Measurements from ENCODE around the gene CYP4F8. TPM values are rescaled to one million over a fixed set of nuclear protein-coding genes. Genes with fewer than 3 reads are reported as not detected.

CYP4F8 gene
- total RNA-seq, 4 donors from 2014 or later: not detected

DNA sequence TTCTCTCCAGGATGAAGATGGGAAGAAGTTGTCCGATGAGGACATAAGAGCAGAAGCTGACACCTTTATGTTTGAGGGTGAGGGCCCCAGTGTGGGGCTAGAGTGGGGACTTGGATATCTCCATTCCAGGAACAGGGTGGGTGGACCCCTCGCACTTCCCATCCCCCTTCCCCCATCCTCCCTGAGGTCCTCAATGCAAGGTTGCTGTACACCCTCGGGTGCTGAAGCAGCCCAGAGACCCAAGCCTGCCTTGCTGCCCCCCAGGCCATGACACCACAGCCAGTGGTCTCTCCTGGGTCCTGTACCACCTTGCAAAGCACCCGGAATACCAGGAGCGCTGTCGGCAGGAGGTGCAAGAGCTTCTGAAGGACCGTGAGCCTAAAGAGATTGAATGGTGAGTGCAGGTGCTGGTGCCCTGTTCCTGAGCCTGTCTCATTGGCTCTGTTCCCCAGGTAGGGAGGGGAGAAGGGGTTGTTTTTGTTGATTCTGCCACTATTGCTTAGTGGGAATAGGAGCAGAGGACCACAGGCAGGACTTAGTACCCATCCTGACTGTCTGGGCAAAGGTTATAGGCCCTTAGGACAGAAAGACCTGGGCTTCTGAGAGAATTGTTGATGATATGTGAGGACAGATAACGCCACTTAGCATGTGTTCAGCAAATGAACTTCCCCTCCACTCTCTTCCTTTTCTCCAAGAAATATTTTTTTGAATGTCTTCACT, 37.7 kb downstream of the CYP4F8 start:
- H3K4me3 ChIP-seq: no peak overlapping the region
- H3K27ac ChIP-seq: no peak overlapping the region
- H3K36me3 ChIP-seq: no peaks in the 10 kb centered on the region
- no peaks in the 10 kb centered on the region for H3K27me3 ChIP-seq
- TF ChIP-seq, protein P1, sequence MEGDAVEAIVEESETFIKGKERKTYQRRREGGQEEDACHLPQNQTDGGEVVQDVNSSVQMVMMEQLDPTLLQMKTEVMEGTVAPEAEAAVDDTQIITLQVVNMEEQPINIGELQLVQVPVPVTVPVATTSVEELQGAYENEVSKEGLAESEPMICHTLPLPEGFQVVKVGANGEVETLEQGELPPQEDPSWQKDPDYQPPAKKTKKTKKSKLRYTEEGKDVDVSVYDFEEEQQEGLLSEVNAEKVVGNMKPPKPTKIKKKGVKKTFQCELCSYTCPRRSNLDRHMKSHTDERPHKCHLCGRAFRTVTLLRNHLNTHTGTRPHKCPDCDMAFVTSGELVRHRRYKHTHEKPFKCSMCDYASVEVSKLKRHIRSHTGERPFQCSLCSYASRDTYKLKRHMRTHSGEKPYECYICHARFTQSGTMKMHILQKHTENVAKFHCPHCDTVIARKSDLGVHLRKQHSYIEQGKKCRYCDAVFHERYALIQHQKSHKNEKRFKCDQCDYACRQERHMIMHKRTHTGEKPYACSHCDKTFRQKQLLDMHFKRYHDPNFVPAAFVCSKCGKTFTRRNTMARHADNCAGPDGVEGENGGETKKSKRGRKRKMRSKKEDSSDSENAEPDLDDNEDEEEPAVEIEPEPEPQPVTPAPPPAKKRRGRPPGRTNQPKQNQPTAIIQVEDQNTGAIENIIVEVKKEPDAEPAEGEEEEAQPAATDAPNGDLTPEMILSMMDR (IDR thresholded peaks at IDR 0.05): no peak
- TF ChIP-seq POLR2A (IDR thresholded peaks at IDR 0.05): no peak
- no peaks in the 10 kb centered on the region for H3K4me1 ChIP-seq
- no peaks in the 10 kb centered on the region for H3K9me3 ChIP-seq
- DNase-seq: no peak

DNA sequence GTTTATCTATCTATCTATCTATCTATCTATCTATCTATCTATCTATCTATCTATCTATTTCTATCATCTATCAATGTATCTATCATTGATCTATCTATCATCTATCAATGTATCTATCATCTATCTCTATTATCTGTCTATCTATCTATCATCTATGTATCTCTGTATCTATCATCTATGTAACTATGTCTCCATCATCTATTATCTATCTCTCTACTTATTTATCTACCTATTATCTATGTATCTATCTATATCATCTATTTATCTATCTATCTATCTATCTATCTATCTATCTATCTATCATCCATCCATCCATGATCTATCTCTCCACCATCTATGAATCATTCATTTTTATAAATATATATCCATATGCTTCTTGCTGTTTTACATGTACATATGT, 41.4 kb downstream of the CYP4F8 start:
- Histone ChIP-seq H3K27me3 (no peaks in the 10 kb centered on the region), H3K9me3 (no peaks in the 10 kb centered on the region)

DNA sequence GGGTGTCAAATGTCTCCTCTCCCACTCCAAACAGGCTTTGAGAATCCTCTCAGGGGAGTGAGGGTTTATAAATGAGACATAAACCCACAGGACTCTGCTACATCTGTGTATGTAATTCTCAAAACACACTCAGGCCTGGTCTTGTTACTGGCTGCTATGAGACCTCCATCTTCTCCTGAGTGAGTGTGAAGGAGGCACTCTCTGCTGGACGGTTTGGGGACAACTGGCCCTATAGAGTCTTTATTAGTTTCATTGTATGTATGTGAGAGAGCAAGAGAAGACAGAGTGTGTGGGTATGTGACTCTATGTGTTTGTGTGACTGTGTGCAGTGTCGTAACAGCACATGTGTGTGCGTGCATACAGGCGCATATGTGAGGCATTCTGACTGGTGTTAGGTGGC, 48.2 kb downstream of the CYP4F8 start:
- no peaks in the 10 kb centered on the region for H3K9me3 ChIP-seq
- H3K27me3 ChIP-seq: no peaks in the 10 kb centered on the region
- no peak overlapping the region for H3K4me3 ChIP-seq
- H3K4me1 ChIP-seq: peaks cover 0 to 4% (median 0%) of the 10 kb centered on the region in 4 donors
- peaks cover 0 to 3% (median 0%) of the 10 kb centered on the region in 3 donors for H3K36me3 ChIP-seq
- TF ChIP-seq, protein P1 (IDR thresholded peaks at IDR 0.05): no peak
- TF ChIP-seq POLR2A (IDR thresholded peaks at IDR 0.05): no peak
- no peak overlapping the region for H3K27ac ChIP-seq
- no peak for DNase-seq

More for the DNA sequence above, 41.4 kb downstream of the CYP4F8 start:
- TF ChIP-seq POLR2A (IDR thresholded peaks at IDR 0.05): no peak
- TF ChIP-seq, protein P1 (IDR thresholded peaks at IDR 0.05): no peak
- no peaks in the 10 kb centered on the region for H3K4me1 ChIP-seq
- no peak overlapping the region for H3K4me3 ChIP-seq
- peaks cover 0 to 4% (median 0%) of the 10 kb centered on the region in 3 donors for H3K36me3 ChIP-seq
- DNase-seq: no peak
- H3K27ac ChIP-seq: no peak overlapping the region

DNA sequence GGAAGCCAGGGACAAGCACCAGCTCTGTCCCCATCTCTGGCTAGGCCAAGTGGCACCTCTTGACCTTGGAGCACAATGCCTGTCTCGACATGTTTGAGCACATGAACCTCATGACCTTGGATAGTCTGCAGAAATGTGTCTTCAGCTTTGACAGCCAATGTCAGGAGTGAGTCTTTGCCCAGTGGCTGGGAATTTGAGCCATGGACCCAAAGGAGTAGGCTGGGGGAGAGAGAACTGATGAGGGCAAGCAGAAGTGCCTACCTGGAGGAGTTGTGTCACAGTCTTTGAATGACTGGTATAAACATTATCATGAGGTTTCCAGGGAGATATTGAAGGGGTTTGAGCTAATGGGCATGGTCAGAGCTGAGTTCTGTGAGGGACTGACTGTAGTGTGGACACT, 51.2 kb downstream of the CYP4F8 start:
- no peaks in the 10 kb centered on the region for H3K9me3 ChIP-seq
- H3K27ac ChIP-seq: peak overlapping the region in 1 of 4 donors; percentile 80
- H3K4me1 ChIP-seq: peaks cover 0 to 4% (median 0%) of the 10 kb centered on the region in 4 donors
- no peaks in the 10 kb centered on the region for H3K27me3 ChIP-seq
- H3K36me3 ChIP-seq: no peaks in the 10 kb centered on the region
- TF ChIP-seq POLR2A (IDR thresholded peaks at IDR 0.05): no peak
- TF ChIP-seq, protein P1 (IDR thresholded peaks at IDR 0.05): no peak
- H3K4me3 ChIP-seq: no peak overlapping the region
- DNase-seq: no peak

DNA sequence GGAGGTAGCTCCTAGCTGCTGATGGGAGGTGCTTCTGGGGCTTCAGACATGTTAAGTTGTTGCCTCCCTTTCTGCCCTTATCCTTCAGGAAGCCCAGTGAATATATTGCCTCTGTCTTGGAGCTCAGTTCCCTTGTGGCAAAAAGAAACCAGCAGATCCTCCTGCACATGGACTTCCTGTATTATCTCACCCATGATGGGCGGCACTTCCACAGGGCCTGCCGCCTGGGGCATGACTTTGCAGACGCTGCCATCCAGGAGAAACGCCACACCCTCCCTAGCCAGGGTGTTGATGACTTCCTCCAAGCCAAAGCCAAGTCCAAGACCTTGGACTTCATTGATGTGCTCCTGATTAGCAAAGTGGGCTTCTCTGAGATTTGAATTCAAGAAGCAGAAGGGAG, 51.9 kb downstream of the CYP4F8 start:
- H3K36me3 ChIP-seq: no peaks in the 10 kb centered on the region
- TF ChIP-seq POLR2A (IDR thresholded peaks at IDR 0.05): peak in 1 of 2 donors; percentile 55
- TF ChIP-seq, protein P1 (IDR thresholded peaks at IDR 0.05): peak in 1 of 6 experiments; percentile 26
- H3K4me1 ChIP-seq: peaks cover 0 to 4% (median 0%) of the 10 kb centered on the region in 4 donors
- no peaks in the 10 kb centered on the region for H3K9me3 ChIP-seq
- no peaks in the 10 kb centered on the region for H3K27me3 ChIP-seq
- DNase-seq: peak in 2 of 3 donors; percentile 82 to 86
- peak overlapping the region in 2 of 4 donors; percentile 44 to 80 for H3K27ac ChIP-seq
- H3K4me3 ChIP-seq: no peak overlapping the region

Data from Peyer's patch (tissue), 4 donors.